HCT116 (cell line): ENCODE data around the gene TEX11. TPM values are rescaled to one million over a fixed set of nuclear protein-coding genes. Genes with fewer than 3 reads are reported as not detected.
A peak's percentile ranks its signal among the peaks of the same experiment; 100 is the strongest.

Source experiments
- ATAC-seq: fragments of 200-7000 bp; cut with Tn5 transposase; 2 replicates; pipeline ENCODE4 v1.9.1; 2020; ENCODE audit warnings: mild to moderate bottlenecking, moderate library complexity
- BruUV-seq: library from RNA; stranded (reverse); fragments of 400-500 nt; replicated peaks from 2 replicates; lab custom pipeline; 2021; lab: Mats Ljungman, UMichigan
- CTCF ChIA-PET: fragments of 300-600 bp; sonication (Branson Sonifier 250); formaldehyde crosslinking; loops from one replicate; lab custom pipeline; 2021; ENCODE audit warnings: antibody characterized with exemption; lab: Charles Lee
- POLR2A ChIA-PET: fragments of 300-600, 350-600 bp; sonication (Branson Sonifier 250); formaldehyde crosslinking; loops from one replicate; lab custom pipeline; 2021; ENCODE audit warnings: antibody characterized with exemption; lab: Charles Lee
- RAD21 ChIA-PET, 2 experiments: fragments of 300-600 bp; sonication (Branson Sonifier 250); formaldehyde crosslinking; loops; one replicate each; lab custom pipeline; 2023; ENCODE audit warnings: low total read pairs in 2 of 2; ENCODE audit not compliant: uncharacterized antibody in 2 of 2, unreplicated experiment in 2 of 2, low non-redundant PET in 1 of 2; lab: Charles Lee
- DNase-seq: peaks from one replicate; pipeline ENCODE4 v3.0.0-alpha.2; 2010; ENCODE audit warnings: low read depth, low spot score
- H2AFZ ChIP-seq: fragments of 200-600 bp; shearing (Covaris generic), sonication (generic); 2 replicates; pipeline ENCODE4 v1.6.1; 2017; ENCODE audit warnings: low read depth, mixed run types, mixed read lengths, antibody characterized with exemption, low read length; ENCODE audit not compliant: poor library complexity, severe bottlenecking
- H3K27ac ChIP-seq: 2 replicates; pipeline ENCODE4 v1.5.1; 2012; ENCODE audit warnings: low read depth, low read length
- H3K27me3 ChIP-seq: fragments of 200-600 bp; sonication (generic); 2 replicates; pipeline ENCODE4 v1.6.1; 2016; ENCODE audit warnings: mixed run types, low read length, mixed read lengths; ENCODE audit not compliant: insufficient read depth
- H3K36me3 ChIP-seq, 2 experiments: fragments of 200-500 bp in 1 of 2; fragments of 200-600 bp in 1 of 2; sonication (Bioruptor generic) in 1 of 2; sonication (generic) in 1 of 2; 2 replicates each; pipeline versions ENCODE4 v1.5.1 to v1.6.1; 2014 to 2016; ENCODE audit warnings: low read length in 2 of 2, inconsistent platforms in 1 of 2, mixed read lengths in 1 of 2, mixed run types in 1 of 2; ENCODE audit not compliant: insufficient read depth in 2 of 2, control insufficient read depth in 1 of 2
- H3K4me1 ChIP-seq, 2 experiments: fragments of 200-600 bp in 1 of 2; sonication (generic) in 1 of 2; 2 replicates each; pipeline versions ENCODE4 v1.5.1 to v1.6.1; 2012 to 2017; ENCODE audit warnings: low read length in 2 of 2, inconsistent platforms in 1 of 2, mild to moderate bottlenecking in 1 of 2, mixed read lengths in 1 of 2, mixed run types in 1 of 2, moderate library complexity in 1 of 2; ENCODE audit not compliant: insufficient read depth in 2 of 2, control insufficient read depth in 1 of 2
- H3K4me2 ChIP-seq: fragments of 200-600 bp; sonication (generic); 2 replicates; pipeline ENCODE4 v1.6.1; 2017; ENCODE audit warnings: mixed run types, low read length, mixed read lengths
- H3K4me3 ChIP-seq, 2 experiments: fragments of 200-600 bp in 1 of 2; sonication (generic) in 1 of 2; replicated peaks in 1 of 2; 2 replicates each; pipeline ENCODE4 v1.5.1; 2011 to 2016; ENCODE audit warnings: low read length in 2 of 2, control low read depth in 1 of 2, low read depth in 1 of 2, mild to moderate bottlenecking in 1 of 2, mixed read lengths in 1 of 2, mixed run types in 1 of 2
- H3K79me2 ChIP-seq: fragments of 200-600 bp; sonication (generic); 2 replicates; pipeline ENCODE4 v1.6.1; 2017; ENCODE audit warnings: mild to moderate bottlenecking, mixed run types, low read length, moderate library complexity, mixed read lengths; ENCODE audit not compliant: insufficient read depth
- H3K9ac ChIP-seq: fragments of 200-600 bp; sonication (generic); 2 replicates; pipeline ENCODE4 v1.6.1; 2016; ENCODE audit warnings: low read length, mixed read lengths
- H3K9me2 ChIP-seq: fragments of 200-600 bp; sonication (generic), shearing (Covaris generic); 2 replicates; pipeline ENCODE4 v1.6.1; 2017; ENCODE audit warnings: mixed run types, mild to moderate bottlenecking, moderate library complexity; ENCODE audit not compliant: insufficient read depth
- H3K9me3 ChIP-seq, 2 experiments: fragments of 200-500 bp in 1 of 2; fragments of 200-600 bp in 1 of 2; sonication (Bioruptor generic) in 1 of 2; sonication (generic) in 1 of 2; 2 replicates each; pipeline ENCODE4 v1.6.1; 2014 to 2017; ENCODE audit warnings: low read length in 2 of 2, mixed read lengths in 2 of 2, inconsistent platforms in 1 of 2, low read depth in 1 of 2, mild to moderate bottlenecking in 1 of 2, mixed run types in 1 of 2, moderate library complexity in 1 of 2; ENCODE audit not compliant: control insufficient read depth in 1 of 2, insufficient read depth in 1 of 2
- H4K20me1 ChIP-seq: fragments of 200-600 bp; sonication (generic), shearing (Covaris generic); 2 replicates; pipeline ENCODE4 v1.6.1; 2017; ENCODE audit warnings: mixed run types, mild to moderate bottlenecking, moderate library complexity; ENCODE audit not compliant: insufficient read depth
- CBX3 ChIP-seq: IDR thresholded peaks from 2 replicates; pipeline ENCODE4 v1.6.1; 2012; ENCODE audit warnings: low read depth
- EGR1 ChIP-seq: IDR thresholded peaks from 2 replicates; pipeline ENCODE4 v1.6.1; 2012; ENCODE audit warnings: low read depth
- ELF1 ChIP-seq: IDR thresholded peaks from 2 replicates; pipeline ENCODE4 v1.6.1; 2012; ENCODE audit warnings: low read depth, borderline replicate concordance
- EZH2 ChIP-seq: fragments of 200-600 bp; sonication (generic); IDR thresholded peaks from 2 replicates; pipeline ENCODE4 v1.6.1; 2017; ENCODE audit warnings: antibody characterized with exemption, mixed run types
- FOSL1 ChIP-seq: IDR thresholded peaks from 2 replicates; pipeline ENCODE4 v1.6.1; 2012; ENCODE audit warnings: low read depth
- JUND ChIP-seq: IDR thresholded peaks from 2 replicates; pipeline ENCODE4 v1.6.1; 2012
- REST ChIP-seq: IDR thresholded peaks from 2 replicates; pipeline ENCODE4 v1.6.1; 2012; ENCODE audit warnings: low read depth
- SP1 ChIP-seq: IDR thresholded peaks from 2 replicates; pipeline ENCODE4 v1.6.1; 2012; ENCODE audit warnings: low read depth
- SRF ChIP-seq: IDR thresholded peaks from 2 replicates; pipeline ENCODE4 v1.6.1; 2012; ENCODE audit warnings: low read depth
- TCF7L2 ChIP-seq: IDR thresholded peaks from 2 replicates; pipeline ENCODE4 v1.7.0; 2011; ENCODE audit warnings: borderline replicate concordance, inconsistent platforms; ENCODE audit not compliant: insufficient read depth, insufficient read length; ENCODE audit errors: extremely low read depth
- YY1 ChIP-seq: IDR thresholded peaks from 2 replicates; pipeline ENCODE4 v1.6.1; 2011; ENCODE audit warnings: low read length, low read depth, moderate library complexity, mild to moderate bottlenecking; ENCODE audit not compliant: insufficient replicate concordance; ENCODE audit errors: extremely low read depth
- ZFX ChIP-seq: fragments of 450-650 bp; IDR thresholded peaks from 2 replicates; pipeline ENCODE4 v1.6.1; 2017
- intact Hi-C: fragments of 100-400 bp; cut with micrococcal nuclease; formaldehyde crosslinking; loops from 2 replicates; pipeline ENCODE4 v1.10.0; 2022
- total RNA-seq: library from RNA; stranded (reverse); gene quantifications from one replicate; pipeline ENCODE4 v1.2.1, GENCODE V29; 2021; ENCODE audit not compliant: unreplicated experiment
- TF ChIP-seq, protein P1 (sequence below): IDR thresholded peaks from 2 replicates; pipeline ENCODE4 v1.6.1; 2012
- TF ChIP-seq, protein P2 (sequence below): IDR thresholded peaks from 2 replicates; pipeline ENCODE4 v1.6.1; 2012

The TEX11 gene
- total RNA-seq, 1 experiment from 2014 or later = 0.10 TPM

GRCh38 chrX:70481471-70482270 is 426.8 kb downstream of the TEX11 start:
- no peaks in the 10 kb centered on the region; a peak in 1 of 4 replicates for H3K36me3 ChIP-seq
- intact Hi-C loops = no loop called here
- no peak for TF ChIP-seq CBX3
- TF ChIP-seq SP1 = no peak
- no peak for TF ChIP-seq EGR1
- no peak for TF ChIP-seq SRF
- TF ChIP-seq FOSL1 = no peak
- TF ChIP-seq, all 23 proteins: peak for 0
- peak overlapping the region; percentile 49; the same call in 1 of the 2 replicates for H3K4me2 ChIP-seq
- H3K9me3 ChIP-seq = no peaks in the 10 kb centered on the region
- H4K20me1 ChIP-seq = no peaks in the 10 kb centered on the region
- DNase-seq = no peak
- H2AFZ ChIP-seq = no peak overlapping the region
- H3K4me3 ChIP-seq = no peak overlapping the region
- ChIA-PET RAD21 (interaction anchor here in 1 of 2 experiments (0.7 kb wide), 1 partner anchor 18 kb away, joined by 3 read pairs; no protein-coding TSS in a partner anchor), CTCF (interaction anchor here (1.6 kb wide), 1 partner anchor 183 kb away, joined by 3 read pairs; no protein-coding TSS in a partner anchor), POLR2A (interaction anchor here (0.7 kb wide), 1 partner anchor 39 kb away, joined by 3 read pairs; no protein-coding TSS in a partner anchor)
- no peaks in the 10 kb centered on the region for H3K9me2 ChIP-seq
- peaks cover 64 to 69% of the 10 kb centered on the region in 2 experiments for H3K4me1 ChIP-seq
- BruUV-seq = no TSS peak
- peaks cover 10% of the 10 kb centered on the region for H3K79me2 ChIP-seq
- no peak overlapping the region for H3K9ac ChIP-seq
- H3K27ac ChIP-seq = no peak overlapping the region
- H3K27me3 ChIP-seq = no peaks in the 10 kb centered on the region
- no peak for ATAC-seq

- no peak overlapping the region for H3K9ac ChIP-seq
- H3K36me3 ChIP-seq = no peaks in the 10 kb centered on the region
- no peak overlapping the region for H3K27ac ChIP-seq
- no peak overlapping the region for H3K4me2 ChIP-seq
- H4K20me1 ChIP-seq = no peaks in the 10 kb centered on the region
- no peaks in the 10 kb centered on the region for H3K9me3 ChIP-seq
- RAD21 ChIA-PET = no interaction called here
- H3K9me2 ChIP-seq = no peaks in the 10 kb centered on the region
- no peak overlapping the region for H3K4me3 ChIP-seq
- ATAC-seq (no peak), DNase-seq (no peak)
- TF ChIP-seq ELF1 (no peak), JUND (no peak), EZH2 (no peak), TCF7L2 (no peak), SP1 (no peak), REST (no peak), ZFX (no peak), YY1 (no peak)
- TF ChIP-seq, protein P1, sequence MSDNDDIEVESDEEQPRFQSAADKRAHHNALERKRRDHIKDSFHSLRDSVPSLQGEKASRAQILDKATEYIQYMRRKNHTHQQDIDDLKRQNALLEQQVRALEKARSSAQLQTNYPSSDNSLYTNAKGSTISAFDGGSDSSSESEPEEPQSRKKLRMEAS = no peak
- TF ChIP-seq, protein P2, sequence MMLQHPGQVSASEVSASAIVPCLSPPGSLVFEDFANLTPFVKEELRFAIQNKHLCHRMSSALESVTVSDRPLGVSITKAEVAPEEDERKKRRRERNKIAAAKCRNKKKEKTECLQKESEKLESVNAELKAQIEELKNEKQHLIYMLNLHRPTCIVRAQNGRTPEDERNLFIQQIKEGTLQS = no peak
- peaks cover 15% of the 10 kb centered on the region for H3K79me2 ChIP-seq
- H3K4me1 ChIP-seq = peaks cover 74 to 79% of the 10 kb centered on the region in 2 experiments
- no peak overlapping the region for H2AFZ ChIP-seq
- intact Hi-C loops = no loop called here
- BruUV-seq = no TSS peak
- H3K27me3 ChIP-seq = no peaks in the 10 kb centered on the region
- POLR2A ChIA-PET = no interaction called here
- CTCF ChIA-PET = interaction anchor here (1.6 kb wide), 1 partner anchor 184 kb away, joined by 3 read pairs; no protein-coding TSS in a partner anchor
Measured at GRCh38 chrX:70480660-70481018, 427.9 kb downstream of the TEX11 start.
